ENCODE data around the gene TMEM218. TPM values are rescaled to one million over a fixed set of nuclear protein-coding genes. Genes with fewer than 3 reads are reported as not detected.
A peak's percentile ranks its signal among the peaks of the same experiment; 100 is the strongest.

Gene TMEM218
- 5.1 and 5.5 TPM in 2 replicates for polyA plus RNA-seq (2013)

- H3K36me3 ChIP-seq (ENCODE audit: control insufficient read depth in 1 of 2, insufficient read depth in 2 of 2, low read length in 2 of 2): no peaks in the 10 kb centered on the region
- no peaks in the 10 kb centered on the region for H3K27me3 ChIP-seq (ENCODE audit: insufficient read depth, low read length)
- H3K4ac ChIP-seq (ENCODE audit: low read depth, low read length): no peak within 1 kb of the TSS
- peak within 1 kb of the TSS; percentile 66 for H4K91ac ChIP-seq (ENCODE audit: low read depth, low read length)
- H3K14ac ChIP-seq (ENCODE audit: low read length): peak within 1 kb of the TSS; percentile 59
- no peaks in the 10 kb centered on the region for H3K79me2 ChIP-seq (ENCODE audit: control insufficient read depth, insufficient read depth, low read length, poor library complexity)
- peak within 1 kb of the TSS; percentile 7 for H3K18ac ChIP-seq (ENCODE audit: low read length)
- peak; percentile 100 for DNase-seq
- H3K4me3 ChIP-seq (ENCODE audit: low read depth, low read length): peak within 1 kb of the TSS; percentile 76
- H2BK5ac ChIP-seq (ENCODE audit: low read depth, low read length, poor library complexity): peak within 1 kb of the TSS; percentile 54
- H3K9me3 ChIP-seq (ENCODE audit: insufficient read depth, low read depth, low read length): peaks cover 2% of the 10 kb centered on the region
- H3K79me1 ChIP-seq (ENCODE audit: low read length): peaks cover 3% of the 10 kb centered on the region
- H4K12ac ChIP-seq (ENCODE audit: low read depth, low read length): peak within 1 kb of the TSS; percentile 33
- no peak within 1 kb of the TSS for H2BK120ac ChIP-seq (ENCODE audit: insufficient read depth, low read length, poor library complexity)
- no peak within 1 kb of the TSS for H3K23ac ChIP-seq (ENCODE audit: low read length)
- no peak within 1 kb of the TSS for H3K27ac ChIP-seq (ENCODE audit: low read depth, low read length)
- H3K9ac ChIP-seq (ENCODE audit: low read length): peak within 1 kb of the TSS; percentile 84
- H2AFZ ChIP-seq (ENCODE audit: insufficient read depth, low read length, poor library complexity): peak within 1 kb of the TSS; percentile 30
- no peak within 1 kb of the TSS for H2BK12ac ChIP-seq (ENCODE audit: low read length)
- H3K4me1 ChIP-seq (ENCODE audit: control insufficient read depth in 1 of 2, insufficient read depth in 2 of 2, low read length in 2 of 2): peaks cover 0 to 4% of the 10 kb centered on the region in 2 experiments
- peak within 1 kb of the TSS; percentile 28 for H2AK5ac ChIP-seq (ENCODE audit: low read length)
- no CpG with 5 or more reads among the region's 49 CpGs for WGBS (ENCODE audit: extremely low coverage, insufficient coverage, insufficient read length)
- H4K8ac ChIP-seq (ENCODE audit: low read depth, low read length): peak within 1 kb of the TSS; percentile 98
- peak within 1 kb of the TSS; percentile 95 for H3K4me2 ChIP-seq (ENCODE audit: low read length)
Measured at GRCh38 chr11:125111343-125112207, at the start of gene TMEM218. TSS of gene TMEM218 (minus strand) at chr11:125111626. CDS start at chr11:125102241, 9,385 bp downstream.

- H2BK120ac ChIP-seq (ENCODE audit: insufficient read depth, low read length, poor library complexity): no peak overlapping the region
- H3K4me3 ChIP-seq (ENCODE audit: low read depth, low read length): no peak overlapping the region
- H3K27ac ChIP-seq (ENCODE audit: low read depth, low read length): no peak overlapping the region
- H3K79me1 ChIP-seq (ENCODE audit: low read length): no peaks in the 10 kb centered on the region
- 100% methylated on average over 1 of the region's 10 CpGs for WGBS (ENCODE audit: extremely low coverage, insufficient coverage, insufficient read length)
- H3K9ac ChIP-seq (ENCODE audit: low read length): no peak overlapping the region
- no peaks in the 10 kb centered on the region for H3K79me2 ChIP-seq (ENCODE audit: control insufficient read depth, insufficient read depth, low read length, poor library complexity)
- H3K4me1 ChIP-seq (ENCODE audit: control insufficient read depth in 1 of 2, insufficient read depth in 2 of 2, low read length in 2 of 2): peaks cover 3 to 5% of the 10 kb centered on the region in 2 experiments
- no peak overlapping the region for H3K14ac ChIP-seq (ENCODE audit: low read length)
- DNase-seq: no peak
- H2BK5ac ChIP-seq (ENCODE audit: low read depth, low read length, poor library complexity): no peak overlapping the region
- no peak overlapping the region for H3K4me2 ChIP-seq (ENCODE audit: low read length)
- H4K12ac ChIP-seq (ENCODE audit: low read depth, low read length): no peak overlapping the region
- no peak overlapping the region for H3K23ac ChIP-seq (ENCODE audit: low read length)
- H3K36me3 ChIP-seq (ENCODE audit: control insufficient read depth in 1 of 2, insufficient read depth in 2 of 2, low read length in 2 of 2): no peaks in the 10 kb centered on the region
- no peaks in the 10 kb centered on the region for H3K9me3 ChIP-seq (ENCODE audit: insufficient read depth, low read depth, low read length)
- no peak overlapping the region for H4K91ac ChIP-seq (ENCODE audit: low read depth, low read length)
- H3K4ac ChIP-seq (ENCODE audit: low read depth, low read length): no peak overlapping the region
- no peak overlapping the region for H4K8ac ChIP-seq (ENCODE audit: low read depth, low read length)
- no peaks in the 10 kb centered on the region for H3K27me3 ChIP-seq (ENCODE audit: insufficient read depth, low read length)
- no peak overlapping the region for H2AFZ ChIP-seq (ENCODE audit: insufficient read depth, low read length, poor library complexity)
- H2BK12ac ChIP-seq (ENCODE audit: low read length): no peak overlapping the region
- H3K18ac ChIP-seq (ENCODE audit: low read length): no peak overlapping the region
- H2AK5ac ChIP-seq (ENCODE audit: low read length): no peak overlapping the region
Measured at GRCh38 chr11:125157953-125158680, 46.7 kb upstream of the TMEM218 start.

- Histone ChIP-seq H3K4me3 (ENCODE audit: low read depth, low read length) (no peak overlapping the region), H4K91ac (ENCODE audit: low read depth, low read length) (no peak overlapping the region), H2BK12ac (ENCODE audit: low read length) (no peak overlapping the region), H4K12ac (ENCODE audit: low read depth, low read length) (no peak overlapping the region), H3K9ac (ENCODE audit: low read length) (no peak overlapping the region), H3K18ac (ENCODE audit: low read length) (no peak overlapping the region), H2AK5ac (ENCODE audit: low read length) (no peak overlapping the region), H3K4me1 (ENCODE audit: control insufficient read depth in 1 of 2, insufficient read depth in 2 of 2, low read length in 2 of 2) (peaks cover 3 to 5% of the 10 kb centered on the region in 2 experiments), H3K27me3 (ENCODE audit: insufficient read depth, low read length) (no peaks in the 10 kb centered on the region), H2BK120ac (ENCODE audit: insufficient read depth, low read length, poor library complexity) (no peak overlapping the region), H3K27ac (ENCODE audit: low read depth, low read length) (no peak overlapping the region), H2AFZ (ENCODE audit: insufficient read depth, low read length, poor library complexity) (no peak overlapping the region), H3K14ac (ENCODE audit: low read length) (no peak overlapping the region), H3K9me3 (ENCODE audit: insufficient read depth, low read depth, low read length) (no peaks in the 10 kb centered on the region), H2BK5ac (ENCODE audit: low read depth, low read length, poor library complexity) (no peak overlapping the region), H3K4me2 (ENCODE audit: low read length) (no peak overlapping the region), H3K79me2 (ENCODE audit: control insufficient read depth, insufficient read depth, low read length, poor library complexity) (no peaks in the 10 kb centered on the region), H4K8ac (ENCODE audit: low read depth, low read length) (no peak overlapping the region), H3K79me1 (ENCODE audit: low read length) (no peaks in the 10 kb centered on the region), H3K36me3 (ENCODE audit: control insufficient read depth in 1 of 2, insufficient read depth in 2 of 2, low read length in 2 of 2) (no peaks in the 10 kb centered on the region), H3K23ac (ENCODE audit: low read length) (no peak overlapping the region), H3K4ac (ENCODE audit: low read depth, low read length) (no peak overlapping the region)
- no peak for DNase-seq
- WGBS (ENCODE audit: extremely low coverage, insufficient coverage, insufficient read length): no CpG with 5 or more reads among the region's 6 CpGs
Measured at GRCh38 chr11:125157118-125157733, 45.8 kb upstream of the TMEM218 start.

- no peak overlapping the region for H3K27ac ChIP-seq (ENCODE audit: low read depth, low read length)
- no peaks in the 10 kb centered on the region for H3K79me1 ChIP-seq (ENCODE audit: low read length)
- H2BK5ac ChIP-seq (ENCODE audit: low read depth, low read length, poor library complexity): no peak overlapping the region
- H3K9ac ChIP-seq (ENCODE audit: low read length): no peak overlapping the region
- no peak overlapping the region for H4K91ac ChIP-seq (ENCODE audit: low read depth, low read length)
- no peak for DNase-seq
- no peak overlapping the region for H3K4me3 ChIP-seq (ENCODE audit: low read depth, low read length)
- no peak overlapping the region for H3K4ac ChIP-seq (ENCODE audit: low read depth, low read length)
- H3K18ac ChIP-seq (ENCODE audit: low read length): no peak overlapping the region
- no CpG with 5 or more reads among the region's 8 CpGs for WGBS (ENCODE audit: extremely low coverage, insufficient coverage, insufficient read length)
- H3K9me3 ChIP-seq (ENCODE audit: insufficient read depth, low read depth, low read length): no peaks in the 10 kb centered on the region
- H4K8ac ChIP-seq (ENCODE audit: low read depth, low read length): no peak overlapping the region
- H3K79me2 ChIP-seq (ENCODE audit: control insufficient read depth, insufficient read depth, low read length, poor library complexity): no peaks in the 10 kb centered on the region
- no peaks in the 10 kb centered on the region for H3K36me3 ChIP-seq (ENCODE audit: control insufficient read depth in 1 of 2, insufficient read depth in 2 of 2, low read length in 2 of 2)
- no peak overlapping the region for H3K14ac ChIP-seq (ENCODE audit: low read length)
- no peak overlapping the region for H2BK12ac ChIP-seq (ENCODE audit: low read length)
- no peak overlapping the region for H3K23ac ChIP-seq (ENCODE audit: low read length)
- no peak overlapping the region for H2BK120ac ChIP-seq (ENCODE audit: insufficient read depth, low read length, poor library complexity)
- no peak overlapping the region for H2AFZ ChIP-seq (ENCODE audit: insufficient read depth, low read length, poor library complexity)
- H3K27me3 ChIP-seq (ENCODE audit: insufficient read depth, low read length): no peaks in the 10 kb centered on the region
- no peak overlapping the region for H3K4me2 ChIP-seq (ENCODE audit: low read length)
- peaks cover 3 to 5% of the 10 kb centered on the region in 2 experiments for H3K4me1 ChIP-seq (ENCODE audit: control insufficient read depth in 1 of 2, insufficient read depth in 2 of 2, low read length in 2 of 2)
- no peak overlapping the region for H2AK5ac ChIP-seq (ENCODE audit: low read length)
- no peak overlapping the region for H4K12ac ChIP-seq (ENCODE audit: low read depth, low read length)
Measured at GRCh38 chr11:125156346-125157117, 45.1 kb upstream of the TMEM218 start.

Measured in trophoblast cell (in vitro differentiated cells and primary cell).